ENCODE results near the gene IFNLR1. TPM values are rescaled to one million over a fixed set of nuclear protein-coding genes. Genes with fewer than 3 reads are reported as not detected.
A peak's percentile ranks its signal among the peaks of the same experiment; 100 is the strongest.

IFNLR1 gene
- total and polyA plus RNA-seq, 2 of the 8 experiments (the other 6 are each of a cell fraction or from before 2014, with no cell fraction given) = 6.8 to 10.1 TPM

DNA sequence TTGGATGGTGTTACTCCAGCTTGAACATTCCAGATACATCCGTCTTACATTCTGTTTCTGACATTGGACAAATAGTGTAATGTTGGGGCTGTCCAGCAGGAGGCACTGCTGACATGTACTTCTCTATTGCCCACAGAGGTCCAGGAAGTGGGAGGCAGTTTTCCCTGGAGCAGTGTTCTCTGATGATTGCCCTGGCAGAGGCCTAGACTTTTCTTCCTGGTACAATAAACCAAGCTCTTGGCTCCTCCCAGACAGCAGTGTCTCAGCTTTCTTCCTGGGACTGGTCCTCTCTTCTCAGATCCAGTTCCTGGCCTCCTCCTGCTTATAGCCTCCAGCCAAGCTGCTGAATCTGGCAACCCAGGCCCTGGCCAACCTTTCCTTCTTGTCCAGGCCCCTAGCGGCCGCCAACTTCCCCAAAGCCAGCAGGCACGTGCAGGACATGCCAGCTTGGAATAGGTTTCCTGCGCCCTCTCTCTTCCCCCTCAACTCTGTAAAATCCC lies 14.9 kb upstream of the IFNLR1 start:
- Histone ChIP-seq H3K14ac (ENCODE audit: insufficient read length) (no peak overlapping the region), H4K91ac (replicated peaks; ENCODE audit: insufficient read length, low read length) (no peak overlapping the region), H4K20me1 (replicated peaks in 1 of 2; ENCODE audit: control insufficient read depth in 1 of 2, insufficient read depth in 2 of 2, low read length in 2 of 2) (no peaks in the 10 kb centered on the region), H2AFZ (ENCODE audit: low read length) (no peak overlapping the region), H3K79me1 (ENCODE audit: low read depth, low read length) (no peaks in the 10 kb centered on the region), H3K56ac (replicated peaks; ENCODE audit: insufficient read length, low read depth, low read length) (no peak overlapping the region), H3K4me1 (replicated peaks in 1 of 4; ENCODE audit: control insufficient read depth in 3 of 4, insufficient read depth in 4 of 4, low read length in 3 of 4) (peaks cover 0 to 4% (median 2%) of the 10 kb centered on the region in 4 experiments; a peak in 2 of 7 replicates), H2BK20ac (ENCODE audit: low read length) (peak overlapping the region; percentile 40; the same call in 1 of the 2 replicates), H3K9ac (replicated peaks in 1 of 4; ENCODE audit: extremely low read depth in 1 of 4, low read depth in 3 of 4, low read length in 3 of 4) (no peak overlapping the region), H3K4me3 (ENCODE audit: extremely low read depth in 1 of 4, insufficient read depth in 2 of 4, low read depth in 3 of 4, low read length in 4 of 4) (no peak overlapping the region), H4K8ac (ENCODE audit: extremely low read depth, insufficient read depth, low read length) (no peak overlapping the region), H3K4me2 (ENCODE audit: insufficient read depth in 1 of 2, low read depth in 2 of 2, low read length in 2 of 2) (no peak overlapping the region), H3K36me3 (ENCODE audit: control insufficient read depth in 2 of 4, insufficient read depth in 4 of 4, low read length in 3 of 4) (no peaks in the 10 kb centered on the region), H2BK12ac (ENCODE audit: low read depth, low read length) (no peak overlapping the region), H3K27me3 (replicated peaks in 1 of 4; ENCODE audit: control insufficient read depth in 3 of 4, extremely low read depth in 1 of 4, insufficient read depth in 3 of 4, low read length in 3 of 4) (no peaks in the 10 kb centered on the region), H3K18ac (ENCODE audit: extremely low read depth, low read length) (no peak overlapping the region; the same call in 1 of the 2 replicates), H2BK15ac (ENCODE audit: low read length) (no peak overlapping the region), H3K23me2 (ENCODE audit: low read depth, low read length) (no peaks in the 10 kb centered on the region), H3K27ac (ENCODE audit: low read depth, low read length) (no peak overlapping the region), H3K9me3 (ENCODE audit: insufficient read depth in 2 of 2, low read depth in 1 of 2, low read length in 1 of 2) (no peaks in the 10 kb centered on the region), H3K4ac (replicated peaks; ENCODE audit: insufficient read length, low read depth, low read length) (no peak overlapping the region), H2AK5ac (ENCODE audit: low read depth, low read length) (no peak overlapping the region), H2BK120ac (replicated peaks; ENCODE audit: low read depth, low read length) (no peak overlapping the region), H4K5ac (ENCODE audit: insufficient read length, low read depth, low read length) (no peak overlapping the region), H2BK5ac (ENCODE audit: low read depth, low read length) (no peak overlapping the region; the same call in 1 of the 2 replicates), H3K79me2 (ENCODE audit: control insufficient read depth in 1 of 2, insufficient read depth in 2 of 2, low read length in 2 of 2) (no peaks in the 10 kb centered on the region), H3K23ac (ENCODE audit: insufficient read length) (no peak overlapping the region)
- ChIA-PET POLR2A (ENCODE audit: partially characterized antibody) (interaction anchor here (0.8 to 1.5 kb wide), 5 partner anchors 14 to 222 kb away, joined by 3 to 4 read pairs (median 3); partner anchors contain the start of gene SRSF10), CTCF (ENCODE audit: partially characterized antibody) (interaction anchor here (0.7 to 19.0 kb wide), 65 partner anchors 8 to 435 kb away, joined by 3 to 465 read pairs (median 7); partner anchors contain the start of genes GRHL3 and IFNLR1)
- DNase-seq (ENCODE audit: low read depth in 1 of 2, low spot score in 2 of 2) = peak; percentile 56 to 93
- peak; percentile 87 for FAIRE-seq
- 54% methylated on average over 5 of the region's 5 CpGs; no CpG with 5 or more reads in 1 of the 2 experiments for WGBS, 2 experiments (ENCODE audit: extremely low coverage in 1 of 2, insufficient coverage in 1 of 2, insufficient read length in 1 of 2, insufficient replicate concordance in 2 of 2, low coverage in 1 of 2, low lambda C conversion rate in 2 of 2, missing lambda C conversion rate in 1 of 2)
- TF ChIP-seq, protein P1, sequence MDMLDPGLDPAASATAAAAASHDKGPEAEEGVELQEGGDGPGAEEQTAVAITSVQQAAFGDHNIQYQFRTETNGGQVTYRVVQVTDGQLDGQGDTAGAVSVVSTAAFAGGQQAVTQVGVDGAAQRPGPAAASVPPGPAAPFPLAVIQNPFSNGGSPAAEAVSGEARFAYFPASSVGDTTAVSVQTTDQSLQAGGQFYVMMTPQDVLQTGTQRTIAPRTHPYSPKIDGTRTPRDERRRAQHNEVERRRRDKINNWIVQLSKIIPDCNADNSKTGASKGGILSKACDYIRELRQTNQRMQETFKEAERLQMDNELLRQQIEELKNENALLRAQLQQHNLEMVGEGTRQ (IDR thresholded peaks at IDR 0.05; ENCODE audit: low read length) = no peak
- TF ChIP-seq HDAC2 (IDR thresholded peaks at IDR 0.05; ENCODE audit: borderline replicate concordance in 1 of 2, low read depth in 2 of 2, low read length in 2 of 2) (0 out of 4 replicates have a peak, but pooled peaks of 1 of the 2 experiments have one; percentile 28), SP4 (IDR thresholded peaks at IDR 0.05; ENCODE audit: low read length) (no peak), JUND (IDR thresholded peaks at IDR 0.05; ENCODE audit: low read length) (no peak), NRF1 (IDR thresholded peaks at IDR 0.05; ENCODE audit: low read depth, low read length) (no peak), POLR2AphosphoS5 (IDR thresholded peaks at IDR 0.05; ENCODE audit: low read depth, low read length) (no peak), FOSL1 (IDR thresholded peaks at IDR 0.05; ENCODE audit: insufficient read depth, low read depth, low read length) (no peak), CTBP2 (IDR thresholded peaks at IDR 0.05; ENCODE audit: borderline replicate concordance, insufficient read depth, insufficient read length, low read length) (no peak), RAD21 (IDR thresholded peaks at IDR 0.05 in 1 of 2, conservative IDR thresholded peaks at IDR 0.05 in 1 of 2; ENCODE audit: low read depth in 2 of 2, low read length in 2 of 2) (peak; percentile 94 to 95), TEAD4 (IDR thresholded peaks at IDR 0.05; ENCODE audit: low read depth, low read length) (no peak)
- TF ChIP-seq, protein P2, sequence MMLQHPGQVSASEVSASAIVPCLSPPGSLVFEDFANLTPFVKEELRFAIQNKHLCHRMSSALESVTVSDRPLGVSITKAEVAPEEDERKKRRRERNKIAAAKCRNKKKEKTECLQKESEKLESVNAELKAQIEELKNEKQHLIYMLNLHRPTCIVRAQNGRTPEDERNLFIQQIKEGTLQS (IDR thresholded peaks at IDR 0.05; ENCODE audit: insufficient read depth, low read depth, low read length) = no peak

Data from H1 (cell line).